Lung (tissue), 12 donors: ENCODE results near the gene TDP2. TPM values are rescaled to one million over a fixed set of nuclear protein-coding genes. Genes with fewer than 3 reads are reported as not detected.

Source experiments
- ATAC-seq: fragments of 200-7000 bp; cut with Tn5 transposase; one replicate; pipeline ENCODE4 v1.9.1; 2020; ENCODE audit warnings: moderate number of reproducible peaks; ENCODE audit not compliant: insufficient read depth, low FRiP score
- DNase-seq, 3 donors: peaks; one replicate each; pipeline ENCODE4 v3.0.0-alpha.2; 2013 to 2017
- H3K27ac ChIP-seq, 2 donors: one replicate each; pipeline ENCODE4 v1.5.1; 2013; ENCODE audit warnings: mild to moderate bottlenecking in 2 of 2, moderate library complexity in 2 of 2, control low read depth in 1 of 2, inconsistent platforms in 1 of 2, low read depth in 1 of 2, low read length in 1 of 2
- H3K27me3 ChIP-seq, 3 donors: one replicate each; pipeline ENCODE4 v1.5.1; 2013; ENCODE audit warnings: low read length in 2 of 3; ENCODE audit not compliant: control insufficient read depth in 3 of 3, insufficient read depth in 3 of 3
- H3K36me3 ChIP-seq, 4 donors: one replicate each; pipeline ENCODE4 v1.5.1; 2013; ENCODE audit warnings: low read length in 4 of 4, mild to moderate bottlenecking in 1 of 4, moderate library complexity in 1 of 4; ENCODE audit not compliant: control insufficient read depth in 4 of 4, insufficient read depth in 4 of 4
- H3K4me1 ChIP-seq, 5 donors: one replicate each; pipeline ENCODE4 v1.5.1; 2013; ENCODE audit warnings: low read length in 5 of 5, mild to moderate bottlenecking in 2 of 5, moderate library complexity in 1 of 5; ENCODE audit not compliant: control insufficient read depth in 5 of 5, insufficient read depth in 5 of 5
- H3K4me3 ChIP-seq: one replicate; pipeline ENCODE4 v1.5.1; 2013; ENCODE audit warnings: mild to moderate bottlenecking, control low read depth, moderate library complexity
- H3K9ac ChIP-seq, 2 donors: one replicate each; pipeline ENCODE4 v1.5.1; 2013; ENCODE audit warnings: low read length in 2 of 2, control low read depth in 1 of 2; ENCODE audit not compliant: insufficient read depth in 1 of 2
- H3K9me3 ChIP-seq, 4 donors: one replicate each; pipeline ENCODE4 v1.5.1; 2013; ENCODE audit warnings: low read length in 3 of 4, mild to moderate bottlenecking in 1 of 4, moderate library complexity in 1 of 4; ENCODE audit not compliant: control insufficient read depth in 4 of 4, insufficient read depth in 3 of 4
- WGBS, 2 donors: extraction: QIAGEN DNeasy Blood & Tissue Kit; methylation state at CpG; one replicate each; pipeline ENCODE4 v1.1.7; 2013; 5-methylcytosine and 5-hydroxymethylcytosine counted together
- polyA plus RNA-seq, 2 donors: library from polyadenylated mRNA; stranded (reverse); fragments of 200-250 nt; gene quantifications; one replicate each; pipeline ENCODE4 v1.2.1, GENCODE V29; 2013
- total RNA-seq, 2 donors: library from RNA; depleted of rRNA in 1 of 2; stranded (reverse); fragments of >200 nt in 1 of 2; gene quantifications; one replicate each; pipeline ENCODE4 v1.2.1, GENCODE V29; 2014 to 2021
- TF ChIP-seq, protein P1 (sequence below): IDR thresholded peaks from 2 replicates; pipeline ENCODE4 v1.5.1; 2012; ENCODE audit warnings: mild to moderate bottlenecking; ENCODE audit errors: control extremely low read depth, extremely low read depth
- donor health status: control.
- donor health status: control.
- donor health status: Bipolar disorder and iron deficiency.
- donor health status: healthy.
- donor health status: DM: yes; HTN: yes; CAD: no.

The TDP2 gene
- total and polyA plus RNA-seq, 4 donors = 36.8 to 56.8 (median 41.8) TPM

DNA sequence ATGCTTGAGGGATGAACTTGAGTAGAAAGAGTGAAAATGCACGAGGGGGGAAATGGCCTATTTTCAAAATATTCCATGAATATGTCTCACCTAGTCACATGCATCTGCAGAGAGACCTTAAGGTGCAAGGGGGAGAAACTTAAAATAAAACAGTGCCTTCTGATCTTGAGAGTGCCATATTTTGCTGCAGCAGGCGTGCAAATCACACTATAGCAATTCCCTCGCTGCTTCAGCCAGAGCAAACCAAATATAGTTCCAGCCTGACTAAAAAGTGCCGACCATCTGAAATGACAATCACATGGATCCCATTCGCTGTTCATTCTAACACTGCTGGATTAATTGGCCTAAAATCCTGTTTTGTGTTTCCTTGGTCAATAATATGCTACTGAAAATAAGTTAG is 47.0 kb downstream of the TDP2 start:
- 93 to 95% methylated on average over 5 of the region's 5 CpGs for WGBS, 2 donors
- no peak for DNase-seq
- Histone ChIP-seq H3K36me3 (no peaks in the 10 kb centered on the region), H3K27me3 (no peaks in the 10 kb centered on the region), H3K4me1 (no peaks in the 10 kb centered on the region), H3K27ac (no peak overlapping the region), H3K9ac (no peak overlapping the region), H3K9me3 (no peaks in the 10 kb centered on the region), H3K4me3 (no peak overlapping the region)
- TF ChIP-seq, protein P1, sequence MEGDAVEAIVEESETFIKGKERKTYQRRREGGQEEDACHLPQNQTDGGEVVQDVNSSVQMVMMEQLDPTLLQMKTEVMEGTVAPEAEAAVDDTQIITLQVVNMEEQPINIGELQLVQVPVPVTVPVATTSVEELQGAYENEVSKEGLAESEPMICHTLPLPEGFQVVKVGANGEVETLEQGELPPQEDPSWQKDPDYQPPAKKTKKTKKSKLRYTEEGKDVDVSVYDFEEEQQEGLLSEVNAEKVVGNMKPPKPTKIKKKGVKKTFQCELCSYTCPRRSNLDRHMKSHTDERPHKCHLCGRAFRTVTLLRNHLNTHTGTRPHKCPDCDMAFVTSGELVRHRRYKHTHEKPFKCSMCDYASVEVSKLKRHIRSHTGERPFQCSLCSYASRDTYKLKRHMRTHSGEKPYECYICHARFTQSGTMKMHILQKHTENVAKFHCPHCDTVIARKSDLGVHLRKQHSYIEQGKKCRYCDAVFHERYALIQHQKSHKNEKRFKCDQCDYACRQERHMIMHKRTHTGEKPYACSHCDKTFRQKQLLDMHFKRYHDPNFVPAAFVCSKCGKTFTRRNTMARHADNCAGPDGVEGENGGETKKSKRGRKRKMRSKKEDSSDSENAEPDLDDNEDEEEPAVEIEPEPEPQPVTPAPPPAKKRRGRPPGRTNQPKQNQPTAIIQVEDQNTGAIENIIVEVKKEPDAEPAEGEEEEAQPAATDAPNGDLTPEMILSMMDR = no peak
- no peak for ATAC-seq

DNA sequence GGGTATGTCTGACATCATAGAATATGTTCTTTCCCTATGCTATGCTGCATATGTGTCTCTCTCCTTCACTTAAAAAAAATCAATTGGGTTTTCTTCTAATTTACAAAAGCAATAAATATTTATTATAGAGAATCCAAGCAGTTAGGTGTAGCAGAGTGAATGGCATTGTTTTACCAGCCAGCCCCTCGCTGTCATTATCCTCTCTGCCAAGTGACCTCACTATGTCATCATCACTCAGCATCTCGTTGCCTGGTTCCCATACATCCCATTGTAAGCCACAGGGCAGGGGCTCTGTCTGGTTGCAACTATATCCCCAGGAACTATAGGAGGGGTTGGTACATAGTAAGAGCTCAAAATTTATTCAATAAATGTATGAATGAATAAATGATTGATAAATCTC is 52.1 kb downstream of the TDP2 start:
- no peak for DNase-seq
- Histone ChIP-seq H3K27ac (no peak overlapping the region), H3K36me3 (no peaks in the 10 kb centered on the region), H3K9me3 (peaks cover 0 to 3% (median 1%) of the 10 kb centered on the region in 4 donors), H3K9ac (no peak overlapping the region), H3K4me3 (no peak overlapping the region), H3K27me3 (peaks cover 0 to 4% (median 0%) of the 10 kb centered on the region in 3 donors), H3K4me1 (peaks cover 0 to 1% (median 0%) of the 10 kb centered on the region in 5 donors)
- 49 to 57% methylated on average over 2 of the region's 2 CpGs for WGBS, 2 donors
- ATAC-seq = no peak
- TF ChIP-seq, protein P1 = no peak

DNA sequence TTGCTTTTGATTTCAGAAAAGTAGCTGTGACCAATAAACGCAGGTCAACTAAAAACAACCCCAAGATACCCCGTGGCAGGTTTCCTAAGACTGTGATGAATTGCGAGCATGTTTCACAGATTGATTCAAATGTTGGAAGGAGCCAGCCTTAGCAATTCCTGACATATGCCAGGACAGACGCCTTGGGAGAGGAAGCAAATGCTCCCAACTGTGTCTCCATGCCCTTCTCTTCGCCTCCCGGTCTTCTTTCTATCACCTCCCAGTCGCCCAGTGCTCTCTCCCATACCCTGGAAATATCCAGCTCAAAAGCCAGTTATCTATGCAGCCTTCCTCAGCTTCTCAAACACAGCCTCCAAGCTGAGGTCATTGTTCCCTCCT is 52.7 kb downstream of the TDP2 start:
- H3K27me3 ChIP-seq = peaks cover 0 to 4% (median 0%) of the 10 kb centered on the region in 3 donors
- no peak overlapping the region for H3K27ac ChIP-seq
- no peaks in the 10 kb centered on the region for H3K36me3 ChIP-seq
- TF ChIP-seq, protein P1 = no peak
- 66 to 76% methylated on average over 7 of the region's 7 CpGs for WGBS, 2 donors
- H3K4me3 ChIP-seq = no peak overlapping the region
- DNase-seq (no peak), ATAC-seq (no peak)
- H3K4me1 ChIP-seq = peaks cover 0 to 1% (median 0%) of the 10 kb centered on the region in 5 donors
- H3K9ac ChIP-seq = no peak overlapping the region
- H3K9me3 ChIP-seq = peaks cover 0 to 3% (median 1%) of the 10 kb centered on the region in 4 donors
